Erythroblast (primary cell): ENCODE results near the gene UBE2S.
"Not testable (repeated sequence)": the region's sequence is repeated elsewhere in the genome, so short reads cannot be mapped to it uniquely, and the experiment has no call there.

Source experiments
- DNase-seq, 2 experiments: peaks; one replicate each; lab custom pipeline; 2025; lab: John Stamatoyannopoulos, UW
- GATA1 ChIP-seq: IDR thresholded peaks from 2 replicates; pipeline ENCODE4 v1.6.1; 2011; ENCODE audit warnings: low read depth, mild to moderate bottlenecking, control low read depth, low read length, moderate library complexity
- POLR2A ChIP-seq: IDR thresholded peaks from 2 replicates; pipeline ENCODE4 v1.6.1; 2011; ENCODE audit warnings: mild to moderate bottlenecking, low read length

Gene UBE2S

GRCh38 chr19:55407550-55407799 is at the start of gene UBE2S:
TSS of gene UBE2S (minus strand) at chr19:55407788. CDS start at chr19:55407589, 199 bp downstream.
- DNase-seq: not testable (repeated sequence)
- peak; percentile 96 for TF ChIP-seq POLR2A

GRCh38 chr19:55456347-55456746 is 48.8 kb upstream of the UBE2S start:
- no peak for TF ChIP-seq GATA1
- TF ChIP-seq POLR2A: no peak
- no peak for DNase-seq

DNA sequence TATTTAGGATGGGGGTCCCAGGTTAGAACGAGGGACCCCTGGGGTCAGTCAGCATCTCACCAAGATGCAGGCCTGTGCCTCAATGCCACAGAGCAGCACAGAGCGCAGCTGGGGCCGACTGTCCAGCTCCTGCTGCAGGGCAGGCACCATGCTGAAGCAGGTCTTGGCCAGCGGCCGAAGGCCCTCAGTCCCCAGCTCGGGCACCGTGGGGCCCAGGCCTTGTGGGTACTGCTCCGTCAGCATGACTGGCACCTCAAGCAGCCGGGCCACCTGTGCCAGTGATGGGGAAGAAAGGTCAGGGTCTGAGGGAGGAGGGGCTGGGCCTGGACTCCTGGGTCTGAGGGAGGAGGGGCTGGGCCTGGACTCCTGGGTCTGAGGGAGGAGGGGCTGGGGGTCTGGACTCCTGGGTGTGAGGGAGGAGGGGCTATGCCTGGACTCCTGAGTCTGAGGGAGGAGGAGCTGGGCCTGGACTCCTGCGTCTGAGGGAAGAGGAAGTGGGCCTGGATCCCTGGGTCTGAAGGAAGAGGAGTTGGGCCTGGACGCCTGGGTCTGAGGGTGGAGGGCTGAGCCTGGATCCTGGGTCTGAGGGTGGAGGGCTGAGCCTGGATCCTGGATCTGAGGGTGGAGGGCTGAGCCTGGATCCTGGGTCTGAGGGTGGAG is 48.1 kb upstream of the UBE2S start:
- no peak for DNase-seq
- TF ChIP-seq GATA1 (no peak), POLR2A (no peak)

DNA sequence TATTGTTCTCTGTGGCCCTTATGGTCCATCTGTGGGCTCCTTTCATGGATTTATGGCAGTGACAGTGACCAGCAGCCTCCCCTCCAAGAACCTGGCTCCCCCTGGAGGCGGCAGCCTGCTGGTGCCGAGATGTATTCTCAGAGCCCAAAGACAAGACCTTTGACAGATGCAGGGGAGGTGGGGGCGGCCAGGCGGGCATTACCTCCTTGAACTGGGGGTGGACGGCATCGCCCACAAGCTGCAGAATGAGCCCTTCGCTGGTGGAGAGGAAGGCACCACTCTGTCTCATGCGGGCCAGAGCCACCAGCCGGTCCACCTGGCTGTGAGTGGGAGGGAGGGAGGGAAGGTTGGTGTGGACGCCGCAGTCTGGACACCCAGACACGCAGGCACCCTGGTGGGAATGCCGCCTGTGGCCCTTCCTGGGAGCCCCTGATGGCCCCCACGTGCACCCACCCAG is 47.2 kb upstream of the UBE2S start:
- DNase-seq: peak; percentile 71 to 83
- TF ChIP-seq GATA1 (no peak), POLR2A (no peak)

DNA sequence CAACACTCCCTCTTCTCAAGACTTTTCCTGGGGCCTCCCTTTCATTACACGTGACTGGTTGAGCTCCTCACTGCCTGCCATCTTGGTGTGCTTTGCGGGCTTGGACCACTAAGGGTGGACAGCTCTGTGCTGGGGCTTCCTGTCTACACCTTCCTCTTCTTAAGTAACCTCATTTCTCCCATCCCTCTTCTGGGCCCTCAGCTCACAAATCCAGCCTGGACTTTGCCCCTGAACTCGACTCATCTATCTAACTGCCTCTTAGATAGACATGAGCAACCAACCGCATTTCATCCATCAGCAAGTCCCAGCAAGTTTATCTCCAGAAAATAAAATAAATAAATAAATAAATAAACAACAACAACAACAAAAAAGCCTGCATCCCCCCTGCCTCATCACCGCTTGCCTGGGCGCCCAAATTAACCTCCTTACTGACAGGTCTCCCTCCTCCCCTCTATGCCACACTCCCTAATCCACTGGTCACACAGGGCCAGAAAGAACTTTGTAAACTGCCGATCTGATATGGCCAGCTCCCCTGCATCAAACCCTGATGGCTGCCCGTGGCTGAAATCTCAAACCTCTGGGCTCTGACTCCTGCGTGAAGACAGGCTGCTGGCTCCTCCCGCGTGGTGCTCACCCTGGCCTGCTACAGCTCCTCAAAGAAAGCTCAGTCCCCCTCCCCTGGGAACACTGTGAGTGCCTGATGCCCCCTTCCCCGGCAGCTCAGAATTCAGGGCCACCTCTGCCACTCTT is 46.1 kb upstream of the UBE2S start:
- peak in 1 of 2 experiments; percentile 51 for DNase-seq
- TF ChIP-seq POLR2A (no peak), GATA1 (no peak)

- DNase-seq: peak; percentile 85 to 88
- TF ChIP-seq POLR2A (no peak), GATA1 (no peak)
Observed at GRCh38 chr19:55452749-55453346, 45.3 kb upstream of the UBE2S start.

GRCh38 chr19:55451965-55452748 is 44.6 kb upstream of the UBE2S start:
- TF ChIP-seq GATA1 (no peak), POLR2A (no peak)

DNA sequence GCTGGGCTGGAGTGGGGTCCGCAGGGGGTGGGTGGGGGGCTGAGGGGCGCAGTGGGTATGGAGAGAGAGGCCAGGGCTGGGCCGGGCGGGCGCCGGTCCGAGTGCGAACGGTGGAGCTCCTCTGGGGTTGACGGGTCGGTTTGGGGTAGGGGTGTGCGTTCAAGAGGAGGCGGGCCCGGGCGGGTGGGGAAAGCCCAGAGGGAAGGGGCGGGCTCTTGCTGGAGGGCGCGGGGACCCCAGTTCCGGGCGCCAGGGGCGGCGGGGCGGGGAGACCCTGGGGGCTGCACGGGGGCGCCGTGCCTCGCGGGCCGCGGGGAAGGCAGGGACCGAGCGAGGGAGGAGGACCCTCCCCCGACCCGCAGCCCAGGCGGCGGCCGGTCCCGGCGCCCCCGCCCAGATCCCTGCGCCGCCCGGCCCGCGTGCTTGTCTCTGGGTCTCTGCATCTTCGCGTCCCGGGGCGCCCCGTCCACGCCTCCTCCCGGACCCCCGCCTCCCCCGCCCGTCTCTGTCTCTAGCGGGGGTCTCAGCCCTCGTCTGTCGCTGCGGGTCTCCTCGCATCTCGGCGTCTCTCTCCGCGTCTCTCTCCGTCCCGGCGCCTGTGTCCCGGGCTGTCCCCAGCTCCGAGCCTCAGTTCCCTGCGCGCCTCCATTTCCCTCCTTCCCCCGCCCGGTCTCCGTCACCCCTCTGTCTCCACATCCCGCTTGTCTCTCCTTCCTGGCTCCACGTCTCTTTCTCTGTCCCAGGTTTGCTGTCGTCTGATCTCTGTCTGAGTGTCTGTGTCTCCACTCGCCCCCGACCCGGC is 43.8 kb upstream of the UBE2S start:
- TF ChIP-seq POLR2A: no peak
- TF ChIP-seq GATA1: no peak
- no peak for DNase-seq

More at GRCh38 chr19:55451965-55452748, 44.6 kb upstream of the UBE2S start:
- DNase-seq: no peak

DNA sequence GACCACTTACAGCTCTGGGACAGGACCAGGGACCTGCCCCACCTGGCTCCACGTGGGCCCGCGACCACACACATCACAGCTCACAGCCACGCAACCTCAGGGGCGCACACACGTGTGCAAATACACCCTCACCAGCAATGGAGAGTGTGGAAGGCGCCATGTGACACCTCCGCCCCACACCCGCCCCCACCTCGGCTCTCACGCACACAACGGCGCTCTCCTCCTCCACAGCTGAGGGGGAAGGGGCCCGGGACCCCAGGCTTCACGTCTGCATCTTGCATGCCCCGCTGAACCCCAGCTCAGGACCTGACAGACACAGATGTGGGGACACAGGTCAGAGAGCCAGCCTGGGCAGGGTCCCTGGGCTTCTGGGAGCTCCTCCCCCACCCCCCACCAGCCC is 41.9 kb upstream of the UBE2S start:
- no peak for DNase-seq
- peak; percentile 5 for TF ChIP-seq POLR2A
- TF ChIP-seq GATA1: no peak

- DNase-seq: not testable (repeated sequence)
Observed at GRCh38 chr19:55448175-55448490, 40.5 kb upstream of the UBE2S start.

DNA sequence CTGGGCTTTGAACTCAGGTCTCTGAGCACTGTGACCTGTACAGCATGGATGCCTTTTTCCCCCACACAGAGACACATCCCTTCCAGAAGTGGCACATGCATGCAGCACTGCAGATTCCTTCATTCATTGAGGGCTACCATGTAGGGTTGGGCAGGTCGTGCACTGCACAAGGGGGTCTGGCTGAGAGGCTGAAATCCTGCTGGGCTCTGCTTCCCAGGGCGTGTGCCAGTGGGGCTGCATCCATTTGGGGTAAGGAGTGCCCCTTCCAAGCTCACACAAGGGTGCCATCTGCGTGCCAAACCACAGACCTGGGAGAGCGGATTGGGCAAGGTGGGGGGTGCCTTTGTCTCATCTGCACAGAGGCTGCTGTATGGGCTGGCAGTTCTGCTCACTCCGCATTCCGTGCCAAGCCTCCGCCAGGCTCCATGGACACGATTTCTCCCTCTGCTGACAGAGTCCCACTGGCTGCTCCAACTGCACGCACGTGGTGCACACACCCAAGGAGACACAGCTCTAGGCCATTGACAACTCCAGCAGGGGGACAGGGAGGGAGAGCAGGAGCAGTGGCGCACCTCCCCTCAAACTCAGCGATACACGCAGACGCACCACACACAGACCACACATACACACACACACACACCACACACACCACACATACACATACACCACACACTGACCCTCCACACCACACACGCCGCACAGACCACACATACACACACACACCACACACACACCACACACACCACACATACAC is 40.0 kb upstream of the UBE2S start:
- DNase-seq: peak; percentile 69 to 88
- TF ChIP-seq GATA1 (no peak), POLR2A (no peak)

DNA sequence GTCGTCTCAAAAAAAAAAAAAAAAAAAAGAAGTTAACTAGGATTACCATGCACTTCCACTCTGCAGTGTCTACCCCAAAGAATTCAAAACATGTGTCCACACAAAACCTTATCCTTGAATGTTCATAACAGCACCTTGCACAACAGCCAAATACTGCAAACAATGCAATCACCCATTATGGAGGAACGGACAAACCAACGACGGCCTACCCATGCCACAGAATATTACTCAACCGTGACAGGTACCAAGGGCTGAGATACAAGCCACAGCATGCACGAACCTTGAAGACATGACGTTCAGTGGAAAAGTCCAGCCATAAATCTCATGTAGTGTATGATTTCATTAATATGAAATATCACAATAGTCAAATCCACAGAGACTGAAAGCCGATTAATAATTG is 38.5 kb upstream of the UBE2S start:
- TF ChIP-seq GATA1 (no peak), POLR2A (no peak)

More for the DNA sequence above, 38.5 kb upstream of the UBE2S start:
- DNase-seq: no peak
